HepG2 (cell line): Measurements from ENCODE around the gene GNAI2. TPM values are rescaled to one million over a fixed set of nuclear protein-coding genes. Genes with fewer than 3 reads are reported as not detected.

Experiments used
- FOXO4 ChIP-seq: sonication (generic); formaldehyde crosslinking; conservative IDR thresholded peaks from 2 replicates; pipeline ENCODE4 v1.8.1; 2023; ENCODE audit warnings: missing genetic modification reagents
- MLXIP ChIP-seq: sonication (generic); formaldehyde crosslinking; IDR thresholded peaks from 2 replicates; pipeline ENCODE4 v1.9.0; 2021; ENCODE audit warnings: missing genetic modification reagents, borderline replicate concordance
- NFE2L2 ChIP-seq: fragments of 150-350 bp; IDR thresholded peaks from 2 replicates; pipeline ENCODE4 v1.6.1; 2014; ENCODE audit warnings: low read length
- NKX3-1 ChIP-seq: sonication (generic); formaldehyde crosslinking; IDR thresholded peaks from 2 replicates; pipeline ENCODE4 v1.5.0; 2020; ENCODE audit warnings: missing genetic modification reagents
- STAG1 ChIP-seq: sonication (generic); formaldehyde crosslinking; IDR thresholded peaks from 2 replicates; pipeline ENCODE4 v1.4.0; 2020; ENCODE audit warnings: missing genetic modification reagents
- ZBTB37 ChIP-seq: sonication (generic); formaldehyde crosslinking; IDR thresholded peaks from 2 replicates; pipeline ENCODE4 v1.4.0; 2020; ENCODE audit warnings: mild to moderate bottlenecking, missing genetic modification reagents
- ZBTB44 ChIP-seq: sonication (generic); formaldehyde crosslinking; IDR thresholded peaks from 2 replicates; pipeline ENCODE4 v1.4.0; 2020; ENCODE audit warnings: missing genetic modification reagents
- ZFP90 ChIP-seq: sonication (generic); formaldehyde crosslinking; IDR thresholded peaks from 2 replicates; pipeline ENCODE4 v1.8.0; 2022; ENCODE audit warnings: missing genetic modification reagents, mild to moderate bottlenecking, inconsistent platforms, borderline replicate concordance
- ZNF451 ChIP-seq: sonication (generic); formaldehyde crosslinking; IDR thresholded peaks from 2 replicates; pipeline ENCODE4 v1.5.0; 2020; ENCODE audit warnings: mild to moderate bottlenecking, missing genetic modification reagents
- ZNF512 ChIP-seq: sonication (generic); formaldehyde crosslinking; IDR thresholded peaks from 2 replicates; pipeline ENCODE4 v1.4.0; 2020; ENCODE audit warnings: mild to moderate bottlenecking, missing genetic modification reagents
- ZNF639 ChIP-seq: conservative IDR thresholded peaks from 2 replicates; pipeline ENCODE4 v1.6.1; 2018; ENCODE audit warnings: missing genetic modification reagents
- ZNF878 ChIP-seq: sonication (generic); formaldehyde crosslinking; IDR thresholded peaks from 2 replicates; pipeline ENCODE4 v1.8.1; 2023; ENCODE audit warnings: mild to moderate bottlenecking, missing genetic modification reagents, moderate library complexity
- polyA plus RNA-seq, 8 experiments: library from polyadenylated mRNA; depleted of rRNA in 3 of 8; stranded (reverse) in 7 of 8; unstranded in 1 of 8; fragments of >200 nt; fragmentation: Illumina TruSeq in 4 of 8; extraction: Trizol in 4 of 8; gene quantifications; 2 replicates each; pipeline versions ENCODE4 v1.2.1 to v1.2.3, GENCODE V29; 2011 to 2016; ENCODE audit warnings: low read depth in 4 of 8, missing spikeins in 1 of 8, mixed read lengths in 1 of 8; ENCODE audit not compliant: insufficient read depth in 1 of 8
- total RNA-seq, 5 experiments: library from RNA; depleted of rRNA; stranded (reverse); fragments of >200 nt; fragmentation: Illumina TruSeq; extraction: Trizol; gene quantifications; 2 replicates each; pipeline ENCODE4 v1.2.3, GENCODE V29; 2016; ENCODE audit warnings: low read depth in 1 of 5

The GNAI2 gene
- total and polyA plus RNA-seq, 2 of the 13 experiments (the other 11 are each of a cell fraction or from before 2014, with no cell fraction given), result 51.1 to 66.2 TPM

GRCh38 chr3:50221411-50222168, 14.4 kb upstream of the GNAI2 start (continued):
- no peak for TF ChIP-seq ZNF639 (CRISPR knock-in tag)
- no peak for TF ChIP-seq ZNF512
- peak; percentile 92 for TF ChIP-seq STAG1
- TF ChIP-seq NKX3-1, result peak; percentile 85; the same call in 1 of the 2 replicates
- TF ChIP-seq ZNF451 (CRISPR knock-in tag), result 0 out of 2 replicates have a peak, but pooled peaks have one; percentile 63
- TF ChIP-seq FOXO4 (CRISPR knock-in tag), result no peak
- TF ChIP-seq ZBTB37 (CRISPR knock-in tag), result no peak
- no peak for TF ChIP-seq NFE2L2
- no peak for TF ChIP-seq ZBTB44 (CRISPR knock-in tag)
- TF ChIP-seq ZNF878 (CRISPR knock-in tag), result peak; percentile 48; the same call in 1 of the 2 replicates
- no peak for TF ChIP-seq ZFP90 (CRISPR knock-in tag)
- TF ChIP-seq MLXIP (CRISPR knock-in tag), result no peak
